Neural progenitor cell (in vitro differentiated cells): ENCODE data around the gene C16orf74. TPM values are rescaled to one million over a fixed set of nuclear protein-coding genes. Genes with fewer than 3 reads are reported as not detected.

Experiments
- DNase-seq: peaks from one replicate; pipeline ENCODE4 v3.0.0-alpha.2; 2016; ENCODE audit warnings: low spot score
- H2AFZ ChIP-seq: fragments of 200-600 bp; sonication (generic); replicated peaks from 2 replicates; pipeline ENCODE4 v1.6.1; 2016; ENCODE audit warnings: antibody characterized with exemption
- H3F3A ChIP-seq: fragments of 200-600 bp; sonication (generic); 2 replicates; pipeline ENCODE4 v1.6.1; 2016; ENCODE audit warnings: antibody characterized with exemption, low read depth
- H3K27ac ChIP-seq: fragments of 200-600 bp; sonication (generic); 2 replicates; pipeline ENCODE4 v1.5.1; 2016; ENCODE audit warnings: mild to moderate bottlenecking
- H3K27me3 ChIP-seq: fragments of 200-600 bp; sonication (generic); 2 replicates; pipeline ENCODE4 v1.6.1; 2016; ENCODE audit warnings: mild to moderate bottlenecking, moderate library complexity
- H3K36me3 ChIP-seq: fragments of 200-600 bp; sonication (generic); 2 replicates; pipeline ENCODE4 v1.5.1; 2016
- H3K4me1 ChIP-seq: fragments of 200-600 bp; sonication (generic); 2 replicates; pipeline ENCODE4 v1.6.1; 2016; ENCODE audit warnings: mixed run types
- H3K4me2 ChIP-seq: fragments of 200-600 bp; sonication (generic); 2 replicates; pipeline ENCODE4 v1.6.1; 2016
- H3K4me3 ChIP-seq: fragments of 200-600 bp; sonication (generic); 2 replicates; pipeline ENCODE4 v1.5.1; 2016
- H3K79me2 ChIP-seq: fragments of 200-600 bp; sonication (generic); 2 replicates; pipeline ENCODE4 v1.6.1; 2016; ENCODE audit warnings: low read depth
- H3K9ac ChIP-seq: fragments of 200-600 bp; sonication (generic); 2 replicates; pipeline ENCODE4 v1.6.1; 2016
- H3K9me3 ChIP-seq: fragments of 200-600 bp; sonication (generic); 2 replicates; pipeline ENCODE4 v1.5.1; 2016; ENCODE audit warnings: low read depth
- H4K20me1 ChIP-seq: fragments of 200-600 bp; sonication (generic); 2 replicates; pipeline ENCODE4 v1.6.1; 2016; ENCODE audit warnings: low read depth
- H3K27ac Mint-ChIP-seq: 3 replicates; pipeline ENCODE4 v1.8.0; 2021; ENCODE audit warnings: mixed read lengths
- H3K27me3 Mint-ChIP-seq: 2 replicates; pipeline ENCODE4 v1.8.0; 2022; ENCODE audit warnings: low read depth, mild to moderate bottlenecking, inconsistent platforms, moderate library complexity, mixed read lengths; ENCODE audit not compliant: insufficient read depth
- H3K36me3 Mint-ChIP-seq: 3 replicates; pipeline ENCODE4 v1.8.0; 2021; ENCODE audit warnings: mixed read lengths
- H3K4me1 Mint-ChIP-seq: 3 replicates; pipeline ENCODE4 v1.8.0; 2021; ENCODE audit warnings: mixed read lengths
- H3K4me3 Mint-ChIP-seq: 3 replicates; pipeline ENCODE4 v1.8.0; 2021; ENCODE audit warnings: mild to moderate bottlenecking, moderate library complexity, mixed read lengths
- H3K9me3 Mint-ChIP-seq: 3 replicates; pipeline ENCODE4 v1.8.0; 2020; ENCODE audit warnings: mixed read lengths
- EZH2 ChIP-seq: fragments of 200-600 bp; sonication (generic); IDR thresholded peaks from 2 replicates; pipeline ENCODE4 v1.6.1; 2017; ENCODE audit warnings: antibody characterized with exemption, mild to moderate bottlenecking, moderate library complexity
- EZH2phosphoT487 ChIP-seq: fragments of 200-600 bp; sonication (generic); IDR thresholded peaks from 2 replicates; pipeline ENCODE4 v1.6.1; 2017; ENCODE audit warnings: antibody characterized with exemption
- total RNA-seq: library from RNA; depleted of rRNA; stranded (reverse); fragments of >200 nt; gene quantifications from 2 replicates; pipeline ENCODE4 v1.2.3, GENCODE V29; 2015; ENCODE audit warnings: low replicate concordance
- TF ChIP-seq, protein P1 (sequence below): fragments of 200-600 bp; sonication (generic); IDR thresholded peaks from 2 replicates; pipeline ENCODE4 v1.5.1; 2017; ENCODE audit warnings: antibody characterized with exemption, mild to moderate bottlenecking

C16orf74 gene
- total RNA-seq, 1 donor from 2014 or later = not detected

DNA sequence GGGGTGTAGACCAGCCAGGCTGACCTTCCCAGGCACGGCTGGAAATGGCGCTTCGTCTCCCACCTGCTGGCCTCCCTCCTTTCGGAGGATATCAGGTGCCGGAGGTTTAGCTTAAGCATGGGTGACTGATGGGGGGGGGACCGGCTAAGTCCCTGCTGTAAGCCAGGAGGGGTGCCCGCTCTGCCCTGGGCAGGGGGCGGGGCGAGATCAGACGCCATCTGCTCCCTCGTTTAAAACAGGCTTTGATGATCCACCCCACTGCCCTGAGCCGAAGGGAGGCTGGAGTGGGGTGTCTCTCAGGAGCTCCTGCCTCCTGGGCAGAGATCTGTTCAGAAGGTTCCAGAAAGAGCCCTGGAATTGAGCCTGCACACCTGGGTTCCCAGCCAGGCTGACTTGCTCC, 26.0 kb downstream of the C16orf74 start:
- Histone ChIP-seq H3K4me2 (no peak overlapping the region), H2AFZ (no peak overlapping the region), H3K4me1 (peaks cover 13% of the 10 kb centered on the region), H4K20me1 (no peaks in the 10 kb centered on the region), H3K36me3 (no peaks in the 10 kb centered on the region), H3K79me2 (no peaks in the 10 kb centered on the region), H3K27ac (no peak overlapping the region), H3K9me3 (no peaks in the 10 kb centered on the region), H3K9ac (no peak overlapping the region), H3K27me3 (no peaks in the 10 kb centered on the region), H3K4me3 (no peak overlapping the region), H3F3A (peaks cover 5% of the 10 kb centered on the region)
- Mint-ChIP-seq H3K9me3 (no peaks in the 10 kb centered on the region), H3K27me3 (peaks cover 9% of the 10 kb centered on the region), H3K27ac (no peak overlapping the region), H3K36me3 (no peaks in the 10 kb centered on the region), H3K4me3 (no peak overlapping the region), H3K4me1 (peaks cover 32% of the 10 kb centered on the region)
- DNase-seq = no peak
- no peak for TF ChIP-seq EZH2
- TF ChIP-seq EZH2phosphoT487 = no peak
- TF ChIP-seq, protein P1, sequence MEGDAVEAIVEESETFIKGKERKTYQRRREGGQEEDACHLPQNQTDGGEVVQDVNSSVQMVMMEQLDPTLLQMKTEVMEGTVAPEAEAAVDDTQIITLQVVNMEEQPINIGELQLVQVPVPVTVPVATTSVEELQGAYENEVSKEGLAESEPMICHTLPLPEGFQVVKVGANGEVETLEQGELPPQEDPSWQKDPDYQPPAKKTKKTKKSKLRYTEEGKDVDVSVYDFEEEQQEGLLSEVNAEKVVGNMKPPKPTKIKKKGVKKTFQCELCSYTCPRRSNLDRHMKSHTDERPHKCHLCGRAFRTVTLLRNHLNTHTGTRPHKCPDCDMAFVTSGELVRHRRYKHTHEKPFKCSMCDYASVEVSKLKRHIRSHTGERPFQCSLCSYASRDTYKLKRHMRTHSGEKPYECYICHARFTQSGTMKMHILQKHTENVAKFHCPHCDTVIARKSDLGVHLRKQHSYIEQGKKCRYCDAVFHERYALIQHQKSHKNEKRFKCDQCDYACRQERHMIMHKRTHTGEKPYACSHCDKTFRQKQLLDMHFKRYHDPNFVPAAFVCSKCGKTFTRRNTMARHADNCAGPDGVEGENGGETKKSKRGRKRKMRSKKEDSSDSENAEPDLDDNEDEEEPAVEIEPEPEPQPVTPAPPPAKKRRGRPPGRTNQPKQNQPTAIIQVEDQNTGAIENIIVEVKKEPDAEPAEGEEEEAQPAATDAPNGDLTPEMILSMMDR = no peak

DNA sequence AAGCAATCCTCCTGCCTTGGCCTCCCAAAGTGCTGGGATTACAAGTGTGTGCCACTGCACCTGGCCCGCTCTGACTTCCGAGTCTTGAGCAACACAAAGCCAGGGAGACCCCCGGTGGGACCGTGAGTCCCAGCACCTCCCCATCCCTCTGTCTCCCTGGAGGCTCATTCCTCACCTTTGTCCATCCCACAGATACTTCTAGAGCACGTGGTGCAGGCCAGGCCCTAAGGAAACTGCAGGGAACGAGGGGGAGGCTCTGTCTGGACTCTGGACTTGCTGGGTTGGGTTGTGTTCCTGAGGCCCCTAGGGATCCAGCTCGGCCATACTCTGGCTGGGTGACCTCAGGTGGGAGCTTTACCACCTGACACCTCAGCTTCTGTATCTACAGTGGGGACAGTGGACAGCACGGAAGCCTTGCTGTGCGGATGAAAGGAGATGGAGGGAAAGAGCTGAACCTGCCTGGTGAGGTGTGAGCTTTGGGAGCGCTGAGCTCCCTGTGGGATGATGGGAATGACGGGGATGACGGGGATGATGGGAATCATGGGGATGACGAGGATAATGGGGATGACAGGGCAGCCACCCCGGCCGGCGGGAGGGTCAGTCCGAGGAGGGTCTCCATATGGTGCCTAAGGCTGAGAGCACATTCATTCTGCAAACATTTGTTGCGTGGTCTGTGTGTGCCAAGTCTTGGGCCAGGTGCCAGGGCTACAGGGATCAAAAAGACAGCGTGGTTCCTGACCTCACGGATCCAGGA, 26.6 kb downstream of the C16orf74 start:
- H3K9ac ChIP-seq = no peak overlapping the region
- no peak overlapping the region for H2AFZ ChIP-seq
- H3K27me3 Mint-ChIP-seq = peaks cover 12% of the 10 kb centered on the region
- H3K4me1 Mint-ChIP-seq = peaks cover 28% of the 10 kb centered on the region
- TF ChIP-seq, protein P1 = no peak
- TF ChIP-seq EZH2phosphoT487 (no peak), EZH2 (no peak)
- H3K4me1 ChIP-seq = peaks cover 7% of the 10 kb centered on the region
- H3K4me2 ChIP-seq = no peak overlapping the region
- H3K9me3 Mint-ChIP-seq = no peaks in the 10 kb centered on the region
- no peak overlapping the region for H3K27ac ChIP-seq
- DNase-seq = no peak
- H3K36me3 Mint-ChIP-seq = no peaks in the 10 kb centered on the region
- H3K27ac Mint-ChIP-seq = peak overlapping the region; percentile 2
- H4K20me1 ChIP-seq = no peaks in the 10 kb centered on the region
- H3K36me3 ChIP-seq = no peaks in the 10 kb centered on the region
- H3K9me3 ChIP-seq = no peaks in the 10 kb centered on the region
- no peaks in the 10 kb centered on the region for H3K27me3 ChIP-seq
- no peaks in the 10 kb centered on the region for H3K79me2 ChIP-seq
- H3K4me3 ChIP-seq = no peak overlapping the region
- no peak overlapping the region for H3K4me3 Mint-ChIP-seq
- H3F3A ChIP-seq = no peaks in the 10 kb centered on the region

DNA sequence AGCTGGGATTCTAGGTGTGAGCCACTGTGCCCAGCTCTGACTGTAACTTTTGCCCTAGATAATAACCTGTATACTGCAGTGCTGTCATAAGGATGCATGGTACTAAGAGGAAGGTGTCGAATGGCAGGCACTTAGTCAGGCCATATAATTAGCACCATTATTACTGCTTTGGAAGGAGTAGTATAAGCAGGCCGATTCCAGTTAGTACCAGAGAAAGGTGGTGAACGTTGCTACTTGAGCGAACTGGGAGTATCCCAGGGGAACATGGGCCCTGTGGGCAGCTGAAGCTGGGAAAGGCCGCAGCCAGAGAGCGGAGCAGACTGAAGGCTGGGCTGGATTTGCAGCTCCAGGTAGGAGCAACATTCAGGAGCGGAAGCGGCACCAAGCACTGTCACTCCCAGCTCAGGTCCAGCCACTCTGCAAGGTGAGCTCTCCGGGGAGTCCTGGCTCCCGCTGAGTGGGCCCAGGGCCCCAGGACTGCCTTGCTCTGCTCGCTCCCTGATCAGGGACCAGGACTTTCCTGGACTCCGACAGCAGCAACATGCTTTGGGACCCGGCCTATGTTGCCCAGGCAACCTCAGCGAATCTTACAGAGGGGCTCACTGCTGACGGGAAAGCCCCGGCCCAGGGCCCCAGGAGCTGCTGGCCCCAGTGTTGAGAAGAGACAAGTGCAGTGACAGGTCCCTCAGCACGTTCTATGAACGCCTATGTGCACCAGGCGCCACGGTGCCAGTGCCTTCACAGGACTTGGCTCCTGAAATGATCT, 28.6 kb downstream of the C16orf74 start:
- no peak overlapping the region for H3K27ac ChIP-seq
- peaks cover 7% of the 10 kb centered on the region for H3K4me1 ChIP-seq
- H3K9ac ChIP-seq = no peak overlapping the region
- H3F3A ChIP-seq = peaks cover 7% of the 10 kb centered on the region
- TF ChIP-seq, protein P1 = no peak
- no peak for TF ChIP-seq EZH2
- TF ChIP-seq EZH2phosphoT487 = no peak
- no peaks in the 10 kb centered on the region for H3K9me3 ChIP-seq
- no peaks in the 10 kb centered on the region for H3K79me2 ChIP-seq
- no peaks in the 10 kb centered on the region for H3K27me3 ChIP-seq
- no peaks in the 10 kb centered on the region for H4K20me1 ChIP-seq
- Mint-ChIP-seq H3K9me3 (no peaks in the 10 kb centered on the region), H3K36me3 (no peaks in the 10 kb centered on the region), H3K27me3 (peaks cover 10% of the 10 kb centered on the region), H3K27ac (peak overlapping the region; percentile 89), H3K4me3 (peak overlapping the region; percentile 31), H3K4me1 (peaks cover 26% of the 10 kb centered on the region)
- H3K4me3 ChIP-seq = no peak overlapping the region
- H3K36me3 ChIP-seq = no peaks in the 10 kb centered on the region
- peak overlapping the region; percentile 51 for H2AFZ ChIP-seq
- no peak overlapping the region for H3K4me2 ChIP-seq
- no peak for DNase-seq
